Small intestine (tissue), 7 donors: ENCODE results near the gene VSIG8. TPM values are rescaled to one million over a fixed set of nuclear protein-coding genes. Genes with fewer than 3 reads are reported as not detected.

Experiments used
- DNase-seq, 2 donors: peaks; one replicate each; pipeline versions ENCODE4 v3.0.0 to v3.0.0-alpha.2; 2013
- FAIRE-seq: peaks from 2 replicates; lab custom pipeline; 2012; peaks lifted over from hg19 to GRCh38; lab: Jason Lieb, UNC
- H3K27ac ChIP-seq, 3 donors: one replicate each; pipeline ENCODE4 v1.5.1; 2013; ENCODE audit warnings: low read length in 2 of 3, mild to moderate bottlenecking in 2 of 3, control low read depth in 1 of 3, inconsistent platforms in 1 of 3, low read depth in 1 of 3, moderate library complexity in 1 of 3
- H3K27me3 ChIP-seq, 3 donors: one replicate each; pipeline ENCODE4 v1.6.1; 2013; ENCODE audit warnings: low read length in 3 of 3, inconsistent platforms in 1 of 3; ENCODE audit not compliant: control insufficient read depth in 3 of 3, insufficient read depth in 3 of 3
- H3K36me3 ChIP-seq, 3 donors: one replicate each; pipeline ENCODE4 v1.6.1; 2013; ENCODE audit warnings: low read length in 3 of 3, inconsistent platforms in 1 of 3, low read depth in 1 of 3, mild to moderate bottlenecking in 1 of 3, moderate library complexity in 1 of 3; ENCODE audit not compliant: control insufficient read depth in 3 of 3, insufficient read depth in 2 of 3
- H3K4me1 ChIP-seq, 3 donors: one replicate each; pipeline ENCODE4 v1.6.1; 2013; ENCODE audit warnings: low read length in 2 of 3, inconsistent platforms in 1 of 3, low read depth in 1 of 3, mild to moderate bottlenecking in 1 of 3, moderate library complexity in 1 of 3; ENCODE audit not compliant: control insufficient read depth in 3 of 3, insufficient read depth in 2 of 3
- H3K4me3 ChIP-seq, 3 donors: one replicate each; pipeline ENCODE4 v1.5.1; 2013; ENCODE audit warnings: low read length in 3 of 3, control low read depth in 1 of 3, inconsistent platforms in 1 of 3, low read depth in 1 of 3, mild to moderate bottlenecking in 1 of 3, moderate library complexity in 1 of 3
- H3K9me3 ChIP-seq, 2 donors: one replicate each; pipeline ENCODE4 v1.6.1; 2013; ENCODE audit warnings: low read depth in 1 of 2, low read length in 1 of 2; ENCODE audit not compliant: control insufficient read depth in 2 of 2, insufficient read depth in 1 of 2
- WGBS, 3 donors: extraction: QIAGEN DNeasy Blood & Tissue Kit; methylation state at CpG; one replicate each; pipeline ENCODE4 v1.1.7; 2013; 5-methylcytosine and 5-hydroxymethylcytosine counted together
- polyA plus RNA-seq, 4 donors: library from polyadenylated mRNA; stranded (reverse) in 3 of 4; unstranded in 1 of 4; fragments of 200-250 nt in 3 of 4; fragments of 120-200 nt in 1 of 4; gene quantifications; one replicate each; pipeline versions ENCODE4 v1.2.1 to v1.2.3, GENCODE V29; 2013
- donor health status: healthy with polysubstance abuse.
- donor health status: control.
- donor health status: control.
- donor health status: Bipolar disorder and iron deficiency.
- donor health status: healthy.

Gene VSIG8
- polyA plus RNA-seq, 4 donors: 0.09 to 0.19 TPM; not detected in 2

- FAIRE-seq (no peak), DNase-seq (no peak)
- no peaks in the 10 kb centered on the region for H3K9me3 ChIP-seq
- 84 to 97% (median 85%) methylated on average over 1 of the region's 1 CpG for WGBS, 3 donors
- H3K4me3 ChIP-seq: no peak overlapping the region
- no peak overlapping the region for H3K27ac ChIP-seq
- H3K36me3 ChIP-seq: peaks cover 0 to 18% (median 0%) of the 10 kb centered on the region in 3 donors
- no peaks in the 10 kb centered on the region for H3K27me3 ChIP-seq
- H3K4me1 ChIP-seq: no peaks in the 10 kb centered on the region
Observed at GRCh38 chr1:159838715-159839114, 23.7 kb downstream of the VSIG8 start.

DNA sequence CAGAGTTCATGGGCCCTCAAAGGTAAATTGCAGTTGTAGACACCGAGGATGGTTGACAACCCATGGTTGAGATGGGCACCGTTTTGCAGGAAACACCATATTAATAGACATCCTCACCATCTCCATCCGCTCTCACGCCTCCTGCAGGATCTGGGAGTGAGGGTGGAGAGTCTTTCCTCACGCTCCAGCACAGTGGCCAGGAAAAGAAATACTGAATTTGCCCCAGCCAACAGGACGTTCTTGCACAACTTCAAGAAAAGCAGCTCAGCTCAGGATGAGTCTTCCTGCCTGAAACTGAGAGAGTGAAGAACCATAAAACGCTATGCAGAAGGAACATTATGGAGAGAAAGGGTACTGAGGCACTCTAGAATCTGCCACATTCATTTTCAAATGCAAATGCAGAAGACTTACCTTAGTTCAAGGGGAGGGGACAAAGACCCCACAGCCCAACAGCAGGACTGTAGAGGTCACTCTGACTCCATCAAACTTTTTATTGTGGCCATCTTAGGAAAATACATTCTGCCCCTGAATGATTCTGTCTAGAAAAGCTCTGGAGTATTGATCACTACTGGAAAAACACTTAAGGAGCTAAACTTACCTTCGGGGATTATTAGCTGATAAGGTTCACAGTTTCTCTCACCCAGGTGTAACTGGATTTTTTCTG is 26.5 kb downstream of the VSIG8 start:
- Histone ChIP-seq H3K4me3 (no peak overlapping the region), H3K4me1 (no peaks in the 10 kb centered on the region), H3K27ac (no peak overlapping the region), H3K27me3 (no peaks in the 10 kb centered on the region), H3K36me3 (peaks cover 0 to 19% (median 0%) of the 10 kb centered on the region in 3 donors), H3K9me3 (no peaks in the 10 kb centered on the region)
- FAIRE-seq (no peak), DNase-seq (no peak)
- 84 to 86% (median 85%) methylated on average over 8 of the region's 8 CpGs for WGBS, 3 donors

GRCh38 chr1:159835356-159835755 is 27.1 kb downstream of the VSIG8 start:
- Histone ChIP-seq H3K27me3 (no peaks in the 10 kb centered on the region), H3K36me3 (peaks cover 0 to 13% (median 0%) of the 10 kb centered on the region in 3 donors), H3K4me3 (no peak overlapping the region), H3K27ac (no peak overlapping the region), H3K9me3 (no peaks in the 10 kb centered on the region), H3K4me1 (no peaks in the 10 kb centered on the region)
- no peak for FAIRE-seq
- WGBS, 3 donors: 67 to 78% (median 74%) methylated on average over 3 of the region's 3 CpGs
- DNase-seq: no peak

- Histone ChIP-seq H3K9me3 (no peaks in the 10 kb centered on the region), H3K36me3 (peaks cover 0 to 8% (median 0%) of the 10 kb centered on the region in 3 donors), H3K27me3 (no peaks in the 10 kb centered on the region), H3K27ac (no peak overlapping the region), H3K4me3 (no peak overlapping the region), H3K4me1 (peaks cover 0 to 3% (median 0%) of the 10 kb centered on the region in 3 donors)
- no peak for DNase-seq
- FAIRE-seq: no peak
- 88 to 94% (median 92%) methylated on average over 2 of the region's 2 CpGs for WGBS, 3 donors
Observed at GRCh38 chr1:159832309-159832708, 30.1 kb downstream of the VSIG8 start.

DNA sequence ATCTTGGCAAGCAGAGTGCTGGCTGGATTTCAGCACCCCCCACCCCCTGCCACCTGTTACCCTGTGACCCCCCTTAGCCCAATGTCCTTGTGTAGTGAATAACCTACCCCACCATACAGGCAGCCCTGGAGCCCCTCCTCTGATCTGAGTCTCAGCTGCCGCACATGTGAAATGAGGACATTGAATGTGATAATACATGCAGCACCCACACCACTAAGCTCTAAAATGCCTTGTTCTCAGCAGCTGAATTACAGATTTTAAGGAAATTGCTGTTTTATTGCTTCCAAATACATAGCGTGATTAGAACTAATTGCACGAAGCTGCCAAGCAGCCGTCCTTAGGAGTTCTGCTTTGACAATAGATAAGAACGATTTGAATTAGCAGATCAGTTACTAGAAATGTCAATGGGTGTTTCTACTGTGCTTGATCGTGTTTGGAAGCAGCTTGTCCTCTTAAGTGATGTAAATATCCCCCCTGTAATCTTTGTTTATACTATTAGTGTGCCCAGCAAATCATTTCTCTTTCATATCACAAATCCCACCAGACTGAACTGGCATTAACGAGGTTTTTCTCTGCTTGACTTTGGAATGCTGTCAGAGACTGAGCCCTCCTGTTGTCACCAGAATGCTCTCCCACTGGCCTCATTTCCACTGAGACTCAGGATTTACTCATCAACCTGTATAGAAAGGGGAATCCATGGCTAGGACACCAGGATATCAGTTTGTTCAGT is 30.9 kb downstream of the VSIG8 start:
- H3K36me3 ChIP-seq: peaks cover 0 to 4% (median 0%) of the 10 kb centered on the region in 3 donors
- peaks cover 0 to 3% (median 0%) of the 10 kb centered on the region in 3 donors for H3K4me1 ChIP-seq
- FAIRE-seq (no peak), DNase-seq (peak in 1 of 2 donors; percentile 22)
- H3K27me3 ChIP-seq: no peaks in the 10 kb centered on the region
- H3K9me3 ChIP-seq: no peaks in the 10 kb centered on the region
- WGBS, 3 donors: 17 to 44% (median 35%) methylated on average over 7 of the region's 7 CpGs
- H3K4me3 ChIP-seq: no peak overlapping the region
- H3K27ac ChIP-seq: no peak overlapping the region

DNA sequence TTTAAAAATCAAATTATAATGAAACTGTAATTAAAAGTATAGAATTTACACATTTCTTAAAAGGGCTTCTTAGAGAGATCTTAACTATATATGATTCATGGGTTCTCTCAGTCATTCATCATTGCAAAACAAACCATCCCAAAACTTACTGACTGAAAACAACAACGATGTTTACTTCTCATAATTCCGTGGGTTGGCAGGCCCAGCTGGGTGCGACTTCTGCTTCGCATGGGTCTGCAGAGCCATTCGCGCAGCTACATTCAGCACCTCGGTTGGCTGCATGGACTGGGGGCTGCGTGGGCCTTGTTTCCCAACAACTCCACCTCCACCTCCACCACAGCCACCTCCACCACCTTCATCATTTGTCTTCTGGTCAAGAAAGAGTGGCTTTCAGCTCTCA is 31.7 kb downstream of the VSIG8 start:
- 82 to 90% (median 84%) methylated on average over 8 of the region's 8 CpGs for WGBS, 3 donors
- DNase-seq (no peak), FAIRE-seq (no peak)

GRCh38 chr1:159829822-159830465 is 32.5 kb downstream of the VSIG8 start:
- H3K36me3 ChIP-seq: peaks cover 0 to 3% (median 0%) of the 10 kb centered on the region in 3 donors
- H3K9me3 ChIP-seq: no peaks in the 10 kb centered on the region
- H3K27ac ChIP-seq: no peak overlapping the region
- 86 to 89% (median 89%) methylated on average over 18 of the region's 18 CpGs for WGBS, 3 donors
- DNase-seq (no peak), FAIRE-seq (no peak)
- H3K4me1 ChIP-seq: peaks cover 0 to 5% (median 0%) of the 10 kb centered on the region in 3 donors
- H3K4me3 ChIP-seq: no peak overlapping the region
- no peaks in the 10 kb centered on the region for H3K27me3 ChIP-seq

More for the DNA sequence above, 31.7 kb downstream of the VSIG8 start:
- H3K27ac ChIP-seq: no peak overlapping the region
- peaks cover 0 to 5% (median 0%) of the 10 kb centered on the region in 3 donors for H3K4me1 ChIP-seq
- no peaks in the 10 kb centered on the region for H3K9me3 ChIP-seq
- peaks cover 0 to 3% (median 0%) of the 10 kb centered on the region in 3 donors for H3K36me3 ChIP-seq
- H3K27me3 ChIP-seq: no peaks in the 10 kb centered on the region
- no peak overlapping the region for H3K4me3 ChIP-seq

DNA sequence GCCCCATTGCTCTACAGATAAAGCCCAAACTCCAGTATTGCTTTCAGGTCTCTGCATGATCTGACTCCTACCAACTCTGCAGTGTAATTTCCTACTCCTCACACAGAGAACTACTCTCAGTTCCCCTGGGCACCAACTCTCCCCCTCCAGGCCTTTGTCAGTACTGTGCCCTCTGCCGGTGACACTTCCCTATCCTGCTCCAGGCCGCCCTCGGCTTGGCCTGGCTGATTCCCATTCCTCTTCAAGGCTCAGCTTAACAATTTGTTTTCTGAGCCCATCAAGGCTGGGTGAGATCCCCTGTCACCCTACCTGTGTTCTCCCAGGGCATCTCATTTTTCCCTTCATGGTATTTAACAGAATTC is 33.2 kb downstream of the VSIG8 start:
- 12 to 38% (median 37%) methylated on average over 3 of the region's 3 CpGs for WGBS, 3 donors
- peak; percentile 59 to 66 for DNase-seq

More for the DNA sequence above, 33.2 kb downstream of the VSIG8 start:
- FAIRE-seq: no peak
- Histone ChIP-seq H3K9me3 (no peaks in the 10 kb centered on the region), H3K27ac (no peak overlapping the region), H3K4me1 (peaks cover 0 to 5% (median 0%) of the 10 kb centered on the region in 3 donors), H3K36me3 (peaks cover 0 to 3% (median 0%) of the 10 kb centered on the region in 3 donors), H3K4me3 (no peak overlapping the region), H3K27me3 (no peaks in the 10 kb centered on the region)
